GM04504 (cell line): Measurements from ENCODE around the gene CASQ2.

Experiments used
- DNase-seq: peaks from one replicate; pipeline ENCODE4 v3.0.0-alpha.2; 2012; ENCODE audit warnings: low read depth

CASQ2 gene

DNA sequence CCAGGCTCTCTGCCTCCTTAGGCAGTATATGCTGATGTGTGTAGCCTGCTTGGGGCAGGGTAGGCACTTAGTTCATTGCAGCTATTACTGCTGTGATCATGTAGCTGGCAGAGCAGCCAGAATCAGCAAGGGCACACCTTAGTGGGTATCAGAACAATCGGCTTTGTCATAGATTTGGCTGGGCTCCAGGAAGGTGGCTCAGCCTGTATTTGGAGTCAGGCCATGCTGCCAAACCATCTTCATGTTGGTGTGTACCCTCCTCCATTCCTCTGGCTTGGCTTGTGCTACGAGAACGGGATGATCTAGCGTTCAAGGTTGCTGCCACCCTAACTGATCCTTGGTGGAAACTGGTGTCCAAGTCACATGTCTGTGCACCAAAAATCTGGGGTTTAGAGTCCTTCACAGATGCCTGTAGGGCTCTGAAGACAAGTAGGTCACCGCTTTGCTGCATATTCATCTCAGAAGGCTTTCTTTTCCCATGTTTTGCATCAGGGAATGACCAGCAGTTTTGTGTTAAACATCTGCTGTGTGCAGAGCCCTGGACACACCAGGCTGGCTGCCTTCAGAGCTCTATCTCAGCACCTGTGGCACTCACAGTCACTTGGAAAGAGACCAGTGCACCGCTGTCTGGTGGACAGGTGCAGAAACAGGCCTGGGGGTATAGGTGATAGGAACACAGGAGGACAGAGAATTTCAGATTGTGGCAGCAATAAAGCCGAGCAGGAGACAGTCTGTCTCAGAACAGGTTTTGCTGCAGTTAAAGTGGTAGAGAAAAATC lies 103.0 kb downstream of the CASQ2 start:
- no peak for DNase-seq

DNA sequence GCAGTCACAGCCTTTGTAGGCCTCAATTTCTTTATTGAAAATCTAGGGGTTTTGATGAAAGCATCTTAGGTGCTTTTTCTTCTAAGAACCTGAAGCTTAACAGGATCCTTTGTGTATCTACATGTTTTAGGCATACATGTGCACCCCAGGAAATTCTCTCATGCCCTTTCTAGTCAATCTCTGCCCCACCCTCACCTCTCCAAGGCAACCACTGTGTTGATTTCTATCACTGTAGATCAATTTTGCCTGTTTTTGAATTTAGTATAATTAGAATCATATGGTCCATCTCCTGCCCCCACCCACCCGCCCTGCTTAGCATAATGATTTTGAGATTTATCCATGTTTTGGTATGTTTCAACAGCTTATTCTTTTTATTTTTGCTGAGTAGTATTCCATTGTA lies 107.4 kb downstream of the CASQ2 start:
- DNase-seq: no peak

DNA sequence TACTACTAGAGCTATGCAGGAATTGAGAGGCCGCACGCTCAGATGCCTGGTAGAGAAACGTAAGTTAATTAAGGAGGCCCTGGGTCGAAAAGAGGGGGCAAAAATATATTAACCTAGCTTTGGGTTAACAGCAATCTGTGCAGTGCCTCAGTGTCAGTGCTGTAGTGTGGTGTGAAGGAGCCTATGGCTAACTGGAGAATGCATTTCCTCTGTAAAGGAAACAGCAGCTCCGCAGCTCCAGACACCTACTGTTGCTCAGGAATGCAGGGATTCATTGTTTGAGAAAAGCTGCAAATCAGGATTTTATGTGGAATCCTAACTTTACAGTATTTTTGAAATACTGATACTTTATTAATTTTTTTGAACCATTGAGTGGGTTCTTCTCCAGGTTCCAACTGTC lies 108.4 kb downstream of the CASQ2 start:
- DNase-seq: no peak

DNA sequence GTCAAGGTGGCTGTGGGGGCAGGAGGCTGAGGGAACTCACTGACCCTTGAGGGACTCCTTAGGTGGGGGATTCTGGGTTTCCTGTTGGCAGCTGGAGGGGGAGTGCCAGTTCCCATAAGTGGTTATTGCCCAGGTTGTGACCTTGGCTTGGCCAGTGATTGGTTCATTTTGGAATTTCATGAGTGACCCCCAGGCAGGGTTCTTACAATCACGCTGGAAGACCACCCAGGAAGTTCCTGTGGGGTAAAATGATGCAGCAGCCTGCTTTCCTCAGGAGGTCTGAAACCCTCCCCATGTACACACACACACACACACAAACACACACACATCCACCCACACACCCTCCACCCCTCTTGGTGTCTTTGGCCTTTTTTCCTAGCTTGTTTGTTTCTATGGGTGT lies 109.9 kb downstream of the CASQ2 start:
- no peak for DNase-seq

DNA sequence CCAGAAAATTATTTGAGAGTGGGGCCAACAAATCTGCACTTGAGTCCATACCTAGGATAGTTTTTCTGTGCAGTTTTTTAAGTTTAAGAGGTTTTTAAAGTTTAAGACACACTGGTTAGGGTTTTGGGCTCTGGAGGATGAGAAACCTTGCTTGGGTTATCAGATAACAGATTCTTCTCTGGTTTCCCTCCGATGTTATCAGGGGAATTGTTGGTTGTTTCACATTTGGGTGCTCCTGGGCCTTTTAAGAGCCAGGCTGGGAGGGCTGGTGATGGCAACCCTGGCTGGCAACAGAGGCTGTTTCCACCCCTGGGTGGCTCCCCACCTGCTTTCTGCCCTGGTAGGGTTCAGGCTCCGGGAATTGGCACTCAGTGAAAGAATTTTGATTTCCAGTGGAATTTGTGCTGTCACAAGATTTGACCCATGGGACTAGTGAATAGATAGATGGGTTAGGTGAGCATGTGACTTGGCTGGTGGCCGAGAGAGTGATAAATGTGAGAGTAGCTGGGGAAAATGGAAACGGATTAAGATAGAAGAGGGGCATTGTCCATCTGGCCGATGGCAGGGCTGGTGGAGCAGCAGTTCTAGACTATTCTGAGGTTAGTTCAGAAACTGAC lies 111.9 kb downstream of the CASQ2 start:
- DNase-seq: no peak

DNA sequence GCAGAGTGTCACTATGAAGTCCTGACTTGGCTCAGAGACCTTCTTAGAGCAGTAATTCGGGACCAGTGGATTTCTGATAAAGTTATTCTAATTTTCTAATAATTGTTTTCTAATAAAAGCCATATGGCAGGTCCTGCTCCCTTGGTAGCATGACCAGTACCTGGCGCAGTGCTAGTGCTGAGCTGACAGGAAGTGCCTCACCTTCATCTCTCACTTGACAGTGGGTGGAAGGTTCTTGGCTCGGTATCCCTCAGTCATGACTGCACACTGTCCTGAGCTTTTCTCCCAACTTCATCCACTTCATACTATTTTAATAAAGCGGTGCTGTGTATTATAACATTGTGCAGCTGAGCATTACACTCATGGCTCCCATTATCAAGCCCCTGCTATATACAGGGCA lies 112.6 kb downstream of the CASQ2 start:
- DNase-seq: no peak

DNA sequence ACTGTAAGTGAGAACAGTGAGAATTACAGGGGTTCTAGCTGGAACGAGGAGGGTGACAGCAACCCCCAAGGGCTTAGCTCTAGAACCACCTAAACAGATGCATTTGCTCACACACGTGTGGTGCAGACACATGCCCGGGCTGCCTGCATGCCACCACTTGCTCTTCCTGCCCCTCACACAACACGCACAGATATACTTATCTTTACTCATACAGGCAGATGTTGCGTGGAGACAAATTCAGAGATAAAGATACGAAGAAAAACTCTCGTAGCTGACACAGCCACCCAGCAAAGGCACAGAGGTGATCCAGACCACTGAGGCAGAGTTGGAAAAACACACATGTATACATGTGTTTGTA lies 113.2 kb downstream of the CASQ2 start:
- DNase-seq: no peak

DNA sequence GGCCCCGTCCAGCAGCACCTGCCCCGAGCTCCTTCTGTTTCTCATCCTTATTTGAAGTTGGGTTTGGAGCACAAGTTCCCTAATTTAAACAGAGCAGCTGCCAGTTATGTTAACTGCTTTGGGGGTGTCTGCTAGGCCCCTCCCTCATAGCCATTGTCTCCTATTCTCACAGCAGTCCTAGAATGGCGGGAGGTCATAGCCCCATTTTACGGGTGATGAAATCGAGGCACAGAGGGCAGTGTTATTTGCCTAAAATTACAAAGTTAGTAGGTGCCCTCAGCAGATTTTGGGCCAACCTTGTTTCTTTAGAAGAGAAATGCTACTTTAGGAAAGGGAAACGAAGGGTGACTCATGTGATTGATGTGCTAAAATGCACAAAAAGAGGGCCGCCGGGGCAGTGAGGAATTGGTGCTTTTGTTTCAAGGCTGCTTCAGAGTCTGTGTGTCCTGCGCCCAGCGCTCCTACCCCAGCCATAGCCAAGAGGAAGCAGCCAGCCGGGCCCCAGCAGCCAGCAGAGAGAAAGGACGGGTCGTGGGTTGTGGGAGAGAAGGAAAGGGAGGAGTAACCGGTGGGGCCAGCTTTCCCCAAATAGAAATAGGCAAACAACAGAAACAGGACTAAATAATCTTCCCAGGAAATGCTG lies 113.7 kb downstream of the CASQ2 start:
- DNase-seq: no peak

DNA sequence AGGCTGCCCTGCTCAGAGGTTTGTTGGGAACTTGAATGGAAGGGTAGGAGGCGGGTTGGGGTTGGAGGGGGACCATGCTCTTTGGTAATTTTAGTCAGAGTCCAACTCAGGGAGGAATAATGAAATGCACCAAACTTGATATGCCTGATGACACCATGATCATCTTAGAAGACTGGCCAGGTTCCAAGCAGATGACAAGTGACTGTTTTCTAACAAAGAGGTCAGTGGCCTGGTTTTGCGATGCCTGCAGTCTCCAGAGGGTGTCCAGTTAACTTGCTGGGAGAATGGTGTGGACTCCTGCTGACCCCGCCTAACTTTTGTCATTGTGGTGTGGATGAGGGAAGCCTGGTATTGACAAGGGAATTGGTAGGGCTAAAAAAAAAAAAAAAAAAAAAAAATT lies 114.4 kb downstream of the CASQ2 start:
- DNase-seq: no peak

DNA sequence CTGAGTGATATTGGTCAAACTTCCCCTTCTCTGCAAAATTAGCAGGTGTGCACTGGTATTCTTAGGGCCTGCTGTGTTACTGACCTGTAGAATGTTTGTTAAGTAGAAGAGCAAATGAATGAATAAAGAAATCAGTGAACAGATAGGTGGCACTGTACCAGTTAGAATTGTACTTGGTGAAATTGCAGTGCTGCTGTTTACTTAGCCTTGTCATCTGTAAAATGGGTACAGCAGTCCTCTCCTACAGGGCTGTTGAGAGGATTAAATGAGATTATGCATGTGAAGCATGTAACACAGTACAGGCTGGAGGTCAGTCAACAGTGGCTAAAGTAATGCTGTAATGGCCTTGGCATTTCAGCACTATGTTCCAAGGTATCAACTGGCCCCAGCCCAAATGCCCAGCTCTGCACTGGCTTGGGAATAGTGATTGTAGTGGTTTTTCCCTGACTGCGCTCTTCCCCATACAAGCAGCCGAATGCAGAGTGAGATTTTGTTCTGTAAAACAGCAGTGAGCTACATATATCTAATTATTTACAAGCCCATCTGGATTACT lies 116.2 kb downstream of the CASQ2 start:
- no peak for DNase-seq

DNA sequence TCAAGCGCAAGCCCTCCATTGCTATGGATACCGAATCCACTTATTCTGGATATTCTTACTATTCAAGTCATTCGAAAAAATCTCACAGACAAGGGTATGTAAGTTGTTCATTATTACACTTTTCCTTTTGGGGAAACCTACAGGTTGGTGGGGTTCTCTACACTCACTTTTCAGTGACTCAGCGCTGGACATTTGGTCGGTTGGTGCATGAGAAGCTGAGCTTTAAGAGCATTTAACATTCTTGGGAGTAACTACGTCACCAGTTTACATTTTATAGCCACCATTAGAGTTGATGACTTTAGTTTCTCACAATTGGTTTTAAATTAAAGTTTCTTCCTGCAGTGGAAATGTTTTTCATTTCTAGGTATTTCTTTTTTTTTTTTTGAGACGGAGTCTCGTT lies 117.1 kb downstream of the CASQ2 start:
- no peak for DNase-seq

DNA sequence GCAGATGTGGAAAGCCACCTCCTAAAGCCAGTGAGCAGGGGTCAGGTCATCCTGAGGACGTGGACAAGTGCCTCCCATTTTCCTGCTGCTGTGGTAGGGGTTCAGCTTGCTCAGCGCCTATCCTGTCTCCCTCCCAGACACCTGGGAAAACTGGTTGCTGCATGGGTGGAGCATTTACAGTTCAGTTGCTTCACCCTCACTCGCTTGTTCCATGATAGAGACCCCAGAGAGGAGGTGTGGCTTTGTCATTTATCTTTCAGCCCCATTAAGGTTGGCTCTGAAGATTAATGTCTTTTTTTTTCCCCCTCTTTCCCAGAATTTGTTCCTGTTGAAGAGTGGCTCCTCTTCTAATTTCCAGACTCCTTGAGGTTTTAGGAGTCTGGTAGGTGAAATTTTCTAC lies 117.6 kb downstream of the CASQ2 start:
- DNase-seq: no peak
